Stimulated activated CD4-positive, alpha-beta T cell treated with anti-CD3 and anti-CD28 coated beads, Interleukin-12 subunit alpha, Interleukin-12 subunit beta, amount 100 ng/mL, for 4 hours (primary cell): ENCODE measurements around the gene AGR2.
"Not testable (repeated sequence)": the region's sequence is repeated elsewhere in the genome, so short reads cannot be mapped to it uniquely, and the experiment has no call there.

Experiments
- DNase-seq: peaks from one replicate; pipeline ENCODE4 v3.0.0-alpha.2; 2020

The AGR2 gene

DNA sequence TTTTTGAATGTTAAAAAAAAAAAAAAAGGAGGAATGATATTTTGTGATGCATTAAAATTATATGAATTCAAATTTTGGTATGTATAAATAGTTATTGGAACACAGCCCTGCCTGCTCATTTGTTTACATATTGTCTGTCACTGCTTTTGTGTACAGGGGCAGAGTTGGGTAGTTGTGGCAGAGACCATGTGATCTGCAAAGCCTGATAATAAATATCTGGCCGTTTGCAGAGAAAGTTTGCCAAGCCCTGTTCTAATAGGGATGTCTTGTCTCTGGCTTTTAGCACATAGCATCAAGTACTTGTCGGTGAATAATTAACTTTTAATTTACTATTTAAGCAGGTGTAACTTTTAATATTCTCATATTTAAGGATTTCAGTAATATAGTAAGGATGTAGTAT lies 31.5 kb downstream of the AGR2 start:
- no peak for DNase-seq

GRCh38 chr7:16770657-16771329 lies 34.0 kb downstream of the AGR2 start:
- no peak for DNase-seq

- DNase-seq, result not testable (repeated sequence)
These were observed 34.8 kb downstream of the AGR2 start for GRCh38 chr7:16769994-16770393.

- no peak for DNase-seq
These were observed 39.4 kb downstream of the AGR2 start for GRCh38 chr7:16765436-16765859.

DNA sequence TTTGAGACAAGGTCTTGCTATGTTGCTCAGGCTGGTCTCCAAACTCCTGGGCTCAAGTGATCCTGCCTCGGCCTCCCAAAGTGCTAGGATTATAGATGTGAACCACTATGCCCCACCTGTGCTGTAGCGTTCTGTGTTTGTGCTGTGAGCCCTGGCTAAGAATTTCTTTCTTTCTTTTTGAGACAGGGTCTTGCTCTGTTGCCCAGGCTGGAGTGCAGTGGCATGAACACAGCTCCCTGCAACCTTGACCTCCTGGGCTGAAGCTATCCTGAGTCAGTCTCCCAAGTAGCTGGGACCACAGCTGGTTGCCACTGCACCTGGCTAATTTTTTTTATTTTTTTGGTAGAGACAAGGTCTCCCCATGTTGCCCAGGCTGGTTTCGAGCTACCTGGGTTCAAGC lies 39.9 kb downstream of the AGR2 start:
- DNase-seq, result no peak

DNA sequence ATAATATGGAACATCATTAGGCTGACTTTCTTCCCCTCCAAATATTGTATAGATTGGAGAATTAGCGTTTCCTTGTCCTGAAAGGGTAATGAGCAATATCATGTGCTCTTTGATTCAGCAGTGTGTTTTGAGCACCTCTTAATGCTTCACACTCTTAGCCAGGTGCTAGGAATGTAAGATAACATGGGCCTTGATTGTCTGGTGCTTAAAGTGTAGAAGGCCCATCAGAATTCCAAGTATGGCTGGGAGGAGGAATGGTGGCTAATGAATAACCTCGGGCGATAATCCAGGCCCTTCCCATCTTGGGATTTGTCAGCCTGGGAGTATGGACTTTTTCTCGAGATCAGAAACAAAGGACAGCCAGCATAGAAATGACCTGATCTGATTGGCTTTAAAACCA lies 42.6 kb downstream of the AGR2 start:
- no peak for DNase-seq

- DNase-seq, result no peak
These were observed 45.0 kb downstream of the AGR2 start for GRCh38 chr7:16759840-16760239.

- DNase-seq, result no peak
These were observed 45.9 kb downstream of the AGR2 start for GRCh38 chr7:16758631-16759611.

DNA sequence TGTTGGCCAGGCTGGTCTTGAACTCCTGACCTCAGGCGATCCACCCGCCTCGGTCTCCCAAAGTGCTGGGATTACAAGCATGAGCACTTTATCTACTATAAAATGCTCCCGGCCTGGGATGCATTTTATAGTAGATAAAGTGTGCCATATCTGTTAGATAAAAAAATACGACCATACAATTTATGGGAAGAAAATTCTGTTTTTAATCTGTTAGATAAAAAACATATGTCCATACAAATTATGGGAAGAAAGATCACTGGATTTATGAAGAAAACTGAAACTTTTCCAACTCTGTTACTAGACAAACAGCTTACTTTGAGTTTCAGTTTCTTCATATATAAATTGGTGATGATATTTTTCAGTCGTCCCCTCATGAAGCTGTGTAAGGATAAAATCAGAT lies 46.8 kb downstream of the AGR2 start:
- no peak for DNase-seq

- DNase-seq, result no peak
These were observed 49.4 kb downstream of the AGR2 start for GRCh38 chr7:16755397-16755796.

DNA sequence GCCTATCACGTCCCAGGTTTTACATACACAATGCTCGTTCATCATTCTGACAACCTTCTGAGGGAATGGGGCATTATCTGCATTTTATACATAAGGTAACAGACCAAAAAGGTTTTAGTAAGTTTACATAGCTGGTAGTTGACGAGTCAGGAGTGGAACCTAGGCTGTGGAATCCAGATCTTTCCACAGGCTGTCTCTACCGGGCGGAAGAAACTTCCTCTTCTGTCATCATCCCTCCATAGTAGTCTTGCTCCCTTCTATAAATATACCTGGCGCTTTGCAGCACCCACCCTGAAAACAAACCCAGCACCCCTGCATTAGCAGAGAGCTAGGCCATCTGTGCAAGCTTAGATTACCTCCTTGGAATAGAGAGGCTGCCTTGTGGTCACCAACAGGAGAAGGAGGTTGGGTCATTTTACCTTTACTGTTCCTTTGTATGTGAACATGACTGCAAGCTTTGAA lies 49.9 kb downstream of the AGR2 start:
- DNase-seq, result no peak

- DNase-seq, result no peak
These were observed 50.6 kb downstream of the AGR2 start for GRCh38 chr7:16753932-16754855.

DNA sequence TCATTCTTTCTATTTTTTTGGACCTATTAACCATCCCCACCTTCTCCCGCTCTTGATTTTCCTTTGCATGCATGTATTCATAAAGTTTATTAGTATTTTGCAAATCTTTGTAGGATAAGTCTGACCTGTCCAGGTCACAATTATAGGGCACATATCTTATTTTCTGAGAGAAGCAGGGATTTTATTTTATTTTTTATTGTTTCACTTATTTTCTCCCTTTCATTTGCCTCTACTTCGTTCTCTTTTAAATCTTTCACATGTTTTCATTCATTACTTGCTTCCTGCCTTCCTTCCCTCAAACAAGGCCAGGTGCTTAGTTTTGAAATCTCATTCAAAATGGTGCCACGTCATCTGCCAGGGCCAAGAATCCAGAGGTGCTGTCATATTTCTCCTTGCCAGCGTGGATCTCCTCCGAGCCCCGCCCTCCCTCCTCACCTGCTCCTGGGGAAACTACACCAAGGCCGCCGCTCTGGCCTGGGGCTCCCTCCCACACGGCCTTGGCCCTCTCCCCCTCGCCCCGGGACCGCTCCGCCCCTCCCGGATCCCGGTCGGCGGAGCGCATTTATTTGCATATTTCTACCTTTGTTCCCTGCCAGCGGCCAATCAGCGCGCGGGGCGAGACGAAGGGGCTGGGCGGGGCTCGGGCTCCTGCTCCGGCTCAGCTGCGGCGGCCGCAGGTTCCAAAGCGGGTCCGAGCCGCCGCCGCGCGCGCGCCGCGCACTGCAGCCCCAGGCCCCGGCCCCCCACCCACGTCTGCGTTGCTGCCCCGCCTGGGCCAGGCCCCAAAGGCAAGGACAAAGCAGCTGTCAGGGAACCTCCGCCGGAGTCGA lies 51.5 kb downstream of the AGR2 start, which contains the start of gene TSPAN13:
Gene TSPAN13 (plus strand): TSS at position 654 of the 830 bp plus-strand sequence. CDS start 213 bp downstream, outside the sequence.
- peak; percentile 47 for DNase-seq

DNA sequence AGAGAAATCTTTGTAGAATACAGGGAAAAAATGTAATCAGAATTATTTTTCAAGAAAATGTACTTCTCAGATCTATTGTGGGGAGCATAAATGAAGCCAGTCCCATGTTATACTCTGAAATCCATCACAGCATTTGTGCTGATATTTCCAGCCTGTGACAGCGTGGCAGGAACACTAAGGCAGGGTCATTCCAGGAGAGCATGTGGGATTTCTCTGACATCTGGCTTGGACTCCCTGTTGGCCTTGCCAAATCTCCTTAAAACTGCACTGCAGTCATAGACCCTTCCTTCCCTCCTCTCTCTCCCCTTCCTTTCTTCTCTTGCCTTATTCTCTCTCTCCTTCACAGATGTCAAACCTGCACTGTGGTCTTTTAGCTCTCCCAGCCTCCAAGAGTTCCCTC lies 57.7 kb downstream of the AGR2 start:
- no peak for DNase-seq

DNA sequence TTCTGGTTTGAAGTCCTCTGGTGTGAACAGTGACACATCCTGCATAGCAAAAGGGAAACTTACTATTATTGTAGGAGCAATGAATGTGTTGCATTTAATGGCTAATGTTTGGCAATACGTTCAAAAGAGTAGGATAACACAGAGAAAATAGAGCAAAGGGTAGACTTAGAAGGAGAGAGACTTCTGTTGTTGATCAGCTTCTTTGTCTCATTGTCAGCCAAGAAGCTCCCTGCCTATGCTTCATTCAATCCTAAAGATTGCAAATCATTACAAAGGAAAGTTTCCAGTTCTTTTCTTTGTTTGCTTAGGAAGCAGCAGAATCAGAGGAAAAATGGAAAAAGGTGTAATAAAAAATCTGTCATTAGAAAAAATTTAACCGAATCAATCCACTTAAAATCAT lies 59.2 kb downstream of the AGR2 start:
- no peak for DNase-seq

DNA sequence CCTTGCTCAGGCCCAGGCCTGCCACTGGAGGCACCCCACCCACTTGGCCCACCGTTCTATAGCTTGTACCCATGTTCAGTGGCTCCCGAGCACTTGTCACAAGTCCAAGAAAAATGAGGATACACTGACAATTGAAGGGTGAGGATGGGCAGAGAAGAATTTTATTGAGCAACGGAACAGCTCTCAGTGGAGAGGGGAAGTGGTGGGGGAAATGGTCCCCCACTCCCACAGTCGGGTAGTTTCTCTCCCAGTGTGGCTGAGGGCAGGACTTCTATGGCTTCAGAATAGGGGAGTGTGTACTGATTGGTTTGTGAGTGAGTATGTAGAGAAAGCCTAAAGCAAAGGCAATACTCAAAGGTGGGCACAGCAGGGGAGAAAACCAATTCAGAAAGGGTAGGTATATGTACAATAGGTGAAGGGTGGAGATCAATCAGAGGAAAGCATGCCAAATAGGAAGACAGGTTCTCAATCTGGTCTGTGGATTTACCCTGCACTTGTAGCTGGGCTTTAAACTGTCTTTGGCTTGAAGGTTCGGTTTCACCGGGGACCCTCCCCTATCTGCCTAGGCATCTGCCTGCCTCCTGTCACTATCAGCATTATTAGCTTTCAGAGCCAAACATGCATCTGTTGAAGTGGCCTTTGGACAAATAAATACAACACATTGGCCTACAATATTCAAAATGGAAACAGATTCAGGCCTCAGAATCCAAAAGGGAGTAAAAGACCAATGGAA lies 60.1 kb downstream of the AGR2 start:
- DNase-seq, result no peak

- no peak for DNase-seq
These were observed 61.6 kb downstream of the AGR2 start for GRCh38 chr7:16743236-16743635.

- DNase-seq, result no peak
These were observed 62.3 kb downstream of the AGR2 start for GRCh38 chr7:16742547-16742946.
